Measurements from ENCODE around the gene SLC38A6. TPM values are rescaled to one million over a fixed set of nuclear protein-coding genes. Genes with fewer than 3 reads are reported as not detected.
A peak's percentile ranks its signal among the peaks of the same experiment; 100 is the strongest.

SLC38A6 gene
- total and polyA plus RNA-seq, 2 donors from 2014 or later = 16.6 to 21.9 TPM

- Histone ChIP-seq H3K36me3 (ENCODE audit: control insufficient read depth in 2 of 3, insufficient read depth in 3 of 3, low read length in 3 of 3) (peaks cover 0 to 5% (median 3%) of the 10 kb centered on the region in 3 donors), H3K27me3 (ENCODE audit: control insufficient read depth, insufficient read depth, low read length) (no peaks in the 10 kb centered on the region), H3K4me3 (ENCODE audit: low read length in 3 of 3) (no peak overlapping the region), H3K9ac (ENCODE audit: low read length in 3 of 3) (no peak overlapping the region), H3K27ac (ENCODE audit: low read depth in 2 of 2, low read length in 2 of 2) (no peak overlapping the region), H3K9me3 (ENCODE audit: control insufficient read depth in 2 of 3, insufficient read depth in 1 of 3, low read length in 3 of 3) (no peaks in the 10 kb centered on the region), H3K4me1 (ENCODE audit: control insufficient read depth in 2 of 3, insufficient read depth in 2 of 3, low read depth in 1 of 3, low read length in 3 of 3) (no peaks in the 10 kb centered on the region)
- intact Hi-C loops (cut with DNase I) = no loop called here
- FAIRE-seq (no peak), DNase-seq (no peak)
- TF ChIP-seq, protein P1, sequence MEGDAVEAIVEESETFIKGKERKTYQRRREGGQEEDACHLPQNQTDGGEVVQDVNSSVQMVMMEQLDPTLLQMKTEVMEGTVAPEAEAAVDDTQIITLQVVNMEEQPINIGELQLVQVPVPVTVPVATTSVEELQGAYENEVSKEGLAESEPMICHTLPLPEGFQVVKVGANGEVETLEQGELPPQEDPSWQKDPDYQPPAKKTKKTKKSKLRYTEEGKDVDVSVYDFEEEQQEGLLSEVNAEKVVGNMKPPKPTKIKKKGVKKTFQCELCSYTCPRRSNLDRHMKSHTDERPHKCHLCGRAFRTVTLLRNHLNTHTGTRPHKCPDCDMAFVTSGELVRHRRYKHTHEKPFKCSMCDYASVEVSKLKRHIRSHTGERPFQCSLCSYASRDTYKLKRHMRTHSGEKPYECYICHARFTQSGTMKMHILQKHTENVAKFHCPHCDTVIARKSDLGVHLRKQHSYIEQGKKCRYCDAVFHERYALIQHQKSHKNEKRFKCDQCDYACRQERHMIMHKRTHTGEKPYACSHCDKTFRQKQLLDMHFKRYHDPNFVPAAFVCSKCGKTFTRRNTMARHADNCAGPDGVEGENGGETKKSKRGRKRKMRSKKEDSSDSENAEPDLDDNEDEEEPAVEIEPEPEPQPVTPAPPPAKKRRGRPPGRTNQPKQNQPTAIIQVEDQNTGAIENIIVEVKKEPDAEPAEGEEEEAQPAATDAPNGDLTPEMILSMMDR (IDR thresholded peaks at IDR 0.05; ENCODE audit: borderline replicate concordance, extremely low read depth, insufficient read depth) = no peak
These were observed 8.8 kb upstream of the SLC38A6 start for GRCh38 chr14:60972295-60972694.

DNA sequence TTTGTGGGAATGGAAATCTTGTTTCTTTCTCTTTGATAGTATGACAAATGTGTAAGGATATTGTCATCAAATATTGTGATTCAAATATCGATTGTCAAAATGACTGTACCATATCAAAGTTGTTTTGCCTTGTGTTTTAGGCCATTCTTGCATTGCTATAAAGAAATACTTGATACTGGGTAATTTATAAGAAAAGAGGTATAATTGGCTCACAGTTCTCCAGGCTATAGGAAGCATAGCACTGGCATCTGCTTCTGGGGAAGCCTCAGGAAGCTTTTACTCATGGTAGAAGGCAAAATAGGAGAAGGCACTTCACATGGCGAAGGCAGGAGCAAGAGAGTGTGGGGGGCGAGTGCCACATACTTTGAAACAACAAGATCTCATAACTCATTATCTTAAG is 8.0 kb upstream of the SLC38A6 start:
- FAIRE-seq = no peak
- Histone ChIP-seq H3K9me3 (ENCODE audit: control insufficient read depth in 2 of 3, insufficient read depth in 1 of 3, low read length in 3 of 3) (no peaks in the 10 kb centered on the region), H3K27me3 (ENCODE audit: control insufficient read depth, insufficient read depth, low read length) (no peaks in the 10 kb centered on the region), H3K27ac (ENCODE audit: low read depth in 2 of 2, low read length in 2 of 2) (no peak overlapping the region), H3K9ac (ENCODE audit: low read length in 3 of 3) (no peak overlapping the region), H3K4me3 (ENCODE audit: low read length in 3 of 3) (no peak overlapping the region), H3K4me1 (ENCODE audit: control insufficient read depth in 2 of 3, insufficient read depth in 2 of 3, low read depth in 1 of 3, low read length in 3 of 3) (peaks cover 0 to 3% (median 0%) of the 10 kb centered on the region in 3 donors), H3K36me3 (ENCODE audit: control insufficient read depth in 2 of 3, insufficient read depth in 3 of 3, low read length in 3 of 3) (peaks cover 0 to 5% (median 3%) of the 10 kb centered on the region in 3 donors)
- intact Hi-C loops (cut with DNase I) = no loop called here
- no peak for DNase-seq
- TF ChIP-seq, protein P1 (IDR thresholded peaks at IDR 0.05; ENCODE audit: borderline replicate concordance, extremely low read depth, insufficient read depth) = no peak

- intact Hi-C loops (cut with DNase I) = no loop called here
- Histone ChIP-seq H3K4me3 (ENCODE audit: low read length in 3 of 3) (no peak overlapping the region), H3K9ac (ENCODE audit: low read length in 3 of 3) (no peak overlapping the region), H3K36me3 (ENCODE audit: control insufficient read depth in 2 of 3, insufficient read depth in 3 of 3, low read length in 3 of 3) (peaks cover 0 to 5% (median 3%) of the 10 kb centered on the region in 3 donors), H3K4me1 (ENCODE audit: control insufficient read depth in 2 of 3, insufficient read depth in 2 of 3, low read depth in 1 of 3, low read length in 3 of 3) (peaks cover 0 to 3% (median 0%) of the 10 kb centered on the region in 3 donors), H3K9me3 (ENCODE audit: control insufficient read depth in 2 of 3, insufficient read depth in 1 of 3, low read length in 3 of 3) (no peaks in the 10 kb centered on the region), H3K27ac (ENCODE audit: low read depth in 2 of 2, low read length in 2 of 2) (no peak overlapping the region), H3K27me3 (ENCODE audit: control insufficient read depth, insufficient read depth, low read length) (no peaks in the 10 kb centered on the region)
- TF ChIP-seq, protein P1 (IDR thresholded peaks at IDR 0.05; ENCODE audit: borderline replicate concordance, extremely low read depth, insufficient read depth) = no peak
- DNase-seq = no peak
- FAIRE-seq = no peak
These were observed 6.9 kb upstream of the SLC38A6 start for GRCh38 chr14:60974090-60974651.

DNA sequence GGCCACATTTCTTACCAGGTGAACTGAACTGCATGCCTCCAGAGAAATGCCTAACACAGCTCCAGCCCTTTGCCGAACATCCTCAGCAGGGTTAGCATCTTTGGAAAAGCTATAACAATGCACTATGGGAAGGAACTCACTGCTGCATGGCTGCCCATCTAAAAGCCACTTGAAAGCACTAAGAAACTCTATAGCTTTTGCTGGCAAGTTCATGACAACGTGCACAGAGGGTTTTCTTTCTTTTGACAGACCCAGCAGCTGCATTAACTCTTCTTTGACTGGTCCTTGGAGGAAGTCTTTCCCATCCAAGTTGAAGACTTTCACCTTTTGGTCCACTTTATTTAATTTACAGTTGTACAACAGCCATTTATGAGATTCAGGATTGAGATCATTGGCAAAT is 5.5 kb upstream of the SLC38A6 start:
- intact Hi-C loops (cut with DNase I) = no loop called here
- peaks cover 0 to 5% (median 3%) of the 10 kb centered on the region in 3 donors for H3K36me3 ChIP-seq (ENCODE audit: control insufficient read depth in 2 of 3, insufficient read depth in 3 of 3, low read length in 3 of 3)
- no peaks in the 10 kb centered on the region for H3K9me3 ChIP-seq (ENCODE audit: control insufficient read depth in 2 of 3, insufficient read depth in 1 of 3, low read length in 3 of 3)
- H3K27me3 ChIP-seq (ENCODE audit: control insufficient read depth, insufficient read depth, low read length) = no peaks in the 10 kb centered on the region
- no peak overlapping the region for H3K4me3 ChIP-seq (ENCODE audit: low read length in 3 of 3)
- FAIRE-seq (no peak), DNase-seq (peak in 1 of 5 donors; percentile 32)
- H3K4me1 ChIP-seq (ENCODE audit: control insufficient read depth in 2 of 3, insufficient read depth in 2 of 3, low read depth in 1 of 3, low read length in 3 of 3) = peaks cover 4 to 8% (median 5%) of the 10 kb centered on the region in 3 donors
- no peak overlapping the region for H3K27ac ChIP-seq (ENCODE audit: low read depth in 2 of 2, low read length in 2 of 2)
- TF ChIP-seq, protein P1 (IDR thresholded peaks at IDR 0.05; ENCODE audit: borderline replicate concordance, extremely low read depth, insufficient read depth) = no peak
- H3K9ac ChIP-seq (ENCODE audit: low read length in 3 of 3) = no peak overlapping the region
